ENCODE data around the gene FSTL5.

GRCh38 chr4:161813889-161814288, 349.9 kb downstream of the FSTL5 start:
- TF ChIP-seq EZH2 (IDR thresholded peaks at IDR 0.05; ENCODE audit: borderline replicate concordance, control insufficient read depth, low read depth, low read length) (no peak), SIN3A (IDR thresholded peaks at IDR 0.05; ENCODE audit: low read depth, low read length) (no peak), FOXK2 (IDR thresholded peaks at IDR 0.05) (no peak), PAX8 (IDR thresholded peaks at IDR 0.05) (no peak), POLR2A (IDR thresholded peaks at IDR 0.05; ENCODE audit: low read depth, low read length) (no peak), E2F4 (IDR thresholded peaks at IDR 0.05; ENCODE audit: low read depth, low read length) (no peak), FOXM1 (IDR thresholded peaks at IDR 0.05; ENCODE audit: low read depth, low read length) (no peak)

Data from GM12878 (cell line).